Stimulated activated naive CD4-positive, alpha-beta T cell treated with Interleukin-2 at 50 U/mL for 16 hours (primary cell): Measurements from ENCODE around the gene NCOA1.
"Not testable (repeated sequence)": the region's sequence is repeated elsewhere in the genome, so short reads cannot be mapped to it uniquely, and the experiment has no call there.

Experiments
- DNase-seq: peaks from one replicate; lab custom pipeline; 2025; lab: John Stamatoyannopoulos, UW

The NCOA1 gene

DNA sequence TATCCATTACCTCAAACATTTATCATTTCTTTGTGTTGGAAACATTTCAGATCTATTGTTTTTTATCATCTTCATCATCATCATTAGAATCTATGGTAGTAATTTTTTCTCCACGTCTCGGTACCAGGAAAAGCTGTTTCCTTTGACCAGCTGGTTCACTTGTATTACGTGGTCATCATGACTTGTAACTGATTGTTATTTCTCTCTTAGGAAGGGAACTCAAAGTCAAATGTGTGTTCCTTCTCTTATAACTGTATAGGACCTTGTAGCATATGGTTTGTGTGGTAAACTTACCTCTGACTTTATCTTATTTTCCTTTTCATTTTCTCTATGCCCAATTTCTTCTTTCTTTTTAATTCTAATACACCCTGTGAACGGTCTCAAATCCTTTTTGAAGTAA, 16.5 kb downstream of the NCOA1 start:
- no peak for DNase-seq

GRCh38 chr2:24508878-24509277, 17.8 kb downstream of the NCOA1 start:
- no peak for DNase-seq

- DNase-seq, result no peak
Observed at GRCh38 chr2:24509425-24509824, 18.4 kb downstream of the NCOA1 start.

GRCh38 chr2:24509840-24510239, 18.8 kb downstream of the NCOA1 start:
- no peak for DNase-seq

- no peak for DNase-seq
Observed at GRCh38 chr2:24510771-24511170, 19.7 kb downstream of the NCOA1 start.

GRCh38 chr2:24511198-24511597, 20.1 kb downstream of the NCOA1 start:
- DNase-seq, result no peak

DNA sequence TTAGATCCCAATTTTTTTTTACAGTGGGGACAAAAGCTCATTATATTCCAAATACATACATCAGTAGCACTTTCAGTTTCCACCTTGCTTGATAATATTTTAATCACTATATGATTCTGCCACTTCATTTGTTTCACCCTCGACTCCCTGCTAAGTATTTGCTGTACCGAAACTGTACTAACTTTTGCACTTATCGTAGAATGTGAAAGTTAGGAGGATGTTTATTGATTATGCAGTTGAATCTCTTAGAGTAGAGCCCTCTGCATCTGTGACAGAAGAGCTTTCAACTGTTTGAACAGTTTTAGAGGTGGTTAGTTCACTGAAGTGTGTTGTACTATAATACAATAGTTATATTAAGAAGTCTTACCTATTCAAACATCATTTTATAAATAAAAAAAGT, 20.8 kb downstream of the NCOA1 start:
- DNase-seq, result no peak

GRCh38 chr2:24512404-24512803, 21.4 kb downstream of the NCOA1 start:
- DNase-seq, result no peak

GRCh38 chr2:24512831-24513230, 21.8 kb downstream of the NCOA1 start:
- DNase-seq, result no peak

DNA sequence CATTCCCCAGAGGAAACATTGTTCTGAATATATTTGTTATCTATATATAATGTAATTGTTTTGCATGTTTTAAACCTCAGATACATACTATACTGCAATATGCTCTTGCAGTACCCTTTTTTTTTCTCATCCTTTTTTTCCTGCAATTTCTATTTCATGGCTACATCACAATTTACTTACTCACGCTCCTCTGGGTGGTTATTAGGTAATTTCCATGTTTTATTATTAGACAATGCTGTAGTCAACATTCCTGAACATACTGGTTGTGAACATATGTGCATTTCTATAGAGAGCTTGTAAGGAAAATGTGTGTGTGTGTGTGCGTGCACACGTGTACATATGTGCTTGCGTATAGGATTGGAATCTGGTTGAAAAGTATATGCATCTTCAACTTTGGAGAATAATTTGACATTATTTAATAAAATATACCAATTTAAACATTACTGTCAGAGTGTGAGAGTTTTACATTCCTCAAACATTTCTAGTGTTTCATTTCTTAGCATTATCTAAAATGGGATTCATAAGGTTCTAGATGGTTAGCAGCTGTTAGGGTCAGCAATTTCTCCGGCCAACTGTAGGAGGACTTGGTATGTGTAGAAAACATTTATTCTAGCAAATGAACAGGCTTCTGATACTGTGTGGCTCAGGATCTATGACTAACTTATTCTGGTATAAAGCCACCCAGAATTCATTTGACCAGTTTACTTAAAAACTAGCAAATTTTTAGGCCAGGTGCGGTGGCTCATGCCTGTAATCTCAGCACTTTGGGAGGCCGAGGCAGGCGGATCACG, 22.4 kb downstream of the NCOA1 start:
- no peak for DNase-seq

DNA sequence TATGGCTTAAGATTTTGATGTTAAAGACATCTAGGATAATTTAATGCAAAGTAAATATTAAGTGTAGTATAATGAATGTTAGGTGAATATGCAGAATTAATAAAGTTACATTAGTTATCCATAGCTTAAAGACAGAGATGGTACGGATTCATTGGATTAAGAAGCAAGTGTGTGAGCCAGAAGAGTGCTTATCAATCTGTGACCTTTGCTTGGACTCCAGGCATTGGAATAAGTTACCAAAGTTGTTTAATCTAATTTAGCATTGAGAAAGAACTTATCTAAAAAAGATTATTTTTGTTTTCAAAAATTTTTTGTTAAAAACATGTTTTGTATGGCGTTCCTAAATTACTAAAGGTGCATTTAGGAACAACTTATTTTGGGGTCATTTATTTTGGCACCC, 23.8 kb downstream of the NCOA1 start:
- DNase-seq, result no peak

GRCh38 chr2:24515335-24515734, 24.3 kb downstream of the NCOA1 start:
- no peak for DNase-seq

- no peak for DNase-seq
Observed at GRCh38 chr2:24515831-24516230, 24.8 kb downstream of the NCOA1 start.

GRCh38 chr2:24517247-24517646, 26.2 kb downstream of the NCOA1 start:
- DNase-seq, result no peak

- no peak for DNase-seq
Observed at GRCh38 chr2:24520175-24520574, 29.1 kb downstream of the NCOA1 start.

- DNase-seq, result no peak
Observed at GRCh38 chr2:24521162-24521857, 30.3 kb downstream of the NCOA1 start.

GRCh38 chr2:24521975-24522639, 31.1 kb downstream of the NCOA1 start:
- DNase-seq, result no peak

GRCh38 chr2:24527536-24527935, 36.5 kb downstream of the NCOA1 start:
- no peak for DNase-seq

DNA sequence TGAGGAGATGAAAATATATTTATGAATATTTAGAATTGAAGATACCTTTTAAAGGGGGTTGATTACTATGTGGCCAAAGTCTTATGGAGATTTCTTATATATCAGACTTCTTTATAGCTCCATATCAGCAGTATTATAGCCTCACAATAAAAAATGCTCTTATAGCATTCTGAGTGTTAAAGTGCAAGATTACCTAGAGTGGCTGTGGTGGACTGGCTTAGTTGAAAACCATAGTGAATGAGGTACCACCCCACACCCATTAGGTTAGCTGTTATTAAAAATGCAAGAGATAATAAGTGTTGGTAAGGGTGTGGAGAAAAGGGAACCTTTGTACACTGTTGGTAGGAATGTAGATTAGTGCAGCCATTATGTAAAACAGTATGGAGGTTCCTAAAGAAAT, 39.7 kb downstream of the NCOA1 start:
- DNase-seq, result no peak

DNA sequence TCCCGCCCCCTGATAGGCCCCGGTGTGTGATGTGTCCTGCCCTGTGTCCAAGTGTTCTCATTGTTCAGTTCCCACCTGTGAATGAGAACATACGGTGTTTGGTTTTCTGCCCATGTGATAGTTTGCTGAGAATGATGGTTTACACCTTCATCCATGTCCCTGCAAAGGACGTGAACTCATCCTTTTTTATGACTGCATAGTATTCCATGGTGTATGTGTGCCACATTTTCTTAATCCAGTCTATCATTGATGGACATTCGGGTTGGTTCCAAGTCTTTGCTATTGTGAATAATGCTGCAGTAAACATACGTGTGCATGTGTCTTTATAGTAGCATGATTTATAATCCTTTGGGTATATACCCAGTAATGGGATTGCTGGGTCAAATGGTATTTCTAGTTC, 40.6 kb downstream of the NCOA1 start:
- DNase-seq, result not testable (repeated sequence)

GRCh38 chr2:24532057-24532456, 41.0 kb downstream of the NCOA1 start:
- DNase-seq, result not testable (repeated sequence)

GRCh38 chr2:24533574-24533973, 42.5 kb downstream of the NCOA1 start:
- DNase-seq, result not testable (repeated sequence)

DNA sequence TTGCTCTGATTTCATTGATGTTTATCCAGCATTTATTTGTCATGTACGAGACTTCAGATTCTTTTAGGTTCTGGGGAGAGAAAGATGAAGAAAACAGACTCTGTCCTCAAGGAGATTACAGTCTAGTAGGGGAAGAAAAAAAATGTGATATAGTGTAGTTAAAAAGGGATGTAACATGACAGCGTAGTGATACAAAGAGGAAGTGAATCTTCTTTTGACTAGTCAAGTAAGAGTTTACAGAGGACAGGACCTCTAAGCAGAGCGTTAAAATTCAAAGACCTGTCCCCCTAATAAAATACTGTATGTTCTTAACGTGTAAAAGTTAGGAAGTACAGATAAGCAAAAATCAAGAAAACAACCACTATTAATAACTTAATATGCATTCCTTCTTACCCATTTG, 47.7 kb downstream of the NCOA1 start:
- DNase-seq, result no peak
